PFSK-1 (cell line): ENCODE data around the gene GBE1.

ENCODE experiments used
- POLR2AphosphoS5 ChIP-seq: IDR thresholded peaks from 2 replicates; pipeline ENCODE4 v1.6.1; 2012; ENCODE audit warnings: low read depth, mild to moderate bottlenecking, control low read depth, low read length, moderate library complexity
- TAF1 ChIP-seq: IDR thresholded peaks from 2 replicates; pipeline ENCODE4 v1.6.1; 2012; ENCODE audit warnings: low read length, control low read depth, borderline replicate concordance; ENCODE audit not compliant: insufficient read depth

GRCh38 chr3:81445712-81446111, 315.7 kb downstream of the GBE1 start:
- TF ChIP-seq POLR2AphosphoS5 (no peak), TAF1 (no peak)
